HG03571 (cell line): ENCODE data around the gene CYP21A2.
"Not testable (repeated sequence)": the region's sequence is repeated elsewhere in the genome, so short reads cannot be mapped to it uniquely, and the experiment has no call there.

Experiments
- ATAC-seq: cut with Tn5 transposase; IDR thresholded peaks from one replicate; pipeline ENCODE4 v1.9.1; 2021; ENCODE audit not compliant: unreplicated experiment

CYP21A2 gene

DNA sequence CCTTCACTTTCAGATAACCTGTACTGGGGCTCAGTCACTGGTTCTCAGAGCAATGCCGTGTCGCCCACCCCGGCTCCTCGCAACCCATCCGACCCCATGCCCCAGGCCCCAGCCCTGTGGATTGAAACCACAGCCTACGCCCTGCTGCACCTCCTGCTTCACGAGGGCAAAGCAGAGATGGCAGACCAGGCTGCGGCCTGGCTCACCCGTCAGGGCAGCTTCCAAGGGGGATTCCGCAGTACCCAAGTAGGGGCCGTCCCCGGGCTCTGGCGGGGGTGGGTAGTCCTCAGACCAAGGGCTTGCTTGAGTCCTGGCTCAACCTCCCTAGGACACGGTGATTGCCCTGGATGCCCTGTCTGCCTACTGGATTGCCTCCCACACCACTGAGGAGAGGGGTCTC is 8.7 kb upstream of the CYP21A2 start:
- not testable (repeated sequence) for ATAC-seq

DNA sequence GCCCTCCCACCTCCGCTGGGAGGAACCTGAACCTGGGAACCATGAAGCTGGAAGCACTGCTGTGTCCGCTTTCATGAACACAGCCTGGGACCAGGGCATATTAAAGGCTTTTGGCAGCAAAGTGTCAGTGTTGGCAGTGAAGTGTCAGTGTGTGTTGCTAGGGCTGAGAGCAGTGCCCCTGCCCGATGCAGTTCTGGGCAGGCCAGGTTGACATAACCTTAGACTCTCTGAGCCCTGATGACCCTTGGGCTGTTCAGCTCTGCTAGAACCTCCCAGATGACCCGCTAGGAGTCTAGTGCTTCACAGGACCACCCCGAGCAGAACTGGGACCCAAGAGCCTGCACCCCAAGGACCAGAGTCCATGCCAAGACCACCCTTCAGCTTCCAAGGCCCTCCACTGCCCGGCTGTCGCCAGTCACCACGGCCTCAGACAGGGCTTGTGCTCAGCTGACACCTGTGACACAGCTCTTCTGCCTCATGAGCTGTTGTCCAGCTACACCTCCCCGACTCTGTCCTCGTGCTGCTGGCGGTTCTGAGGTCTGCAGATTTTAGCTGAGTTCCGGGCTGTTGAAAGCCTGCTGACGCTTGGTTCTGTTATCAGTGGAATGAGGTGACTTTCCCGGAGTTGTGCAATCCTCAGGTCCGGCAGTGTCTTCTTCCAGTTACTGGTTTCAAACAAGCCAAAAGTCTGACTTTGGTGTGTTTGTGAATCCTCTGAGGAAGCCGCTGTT is 2.8 kb upstream of the CYP21A2 start:
- not testable (repeated sequence) for ATAC-seq

- ATAC-seq, result not testable (repeated sequence)
Observed at GRCh38 chr6:32037136-32037535, 1.1 kb upstream of the CYP21A2 start.

DNA sequence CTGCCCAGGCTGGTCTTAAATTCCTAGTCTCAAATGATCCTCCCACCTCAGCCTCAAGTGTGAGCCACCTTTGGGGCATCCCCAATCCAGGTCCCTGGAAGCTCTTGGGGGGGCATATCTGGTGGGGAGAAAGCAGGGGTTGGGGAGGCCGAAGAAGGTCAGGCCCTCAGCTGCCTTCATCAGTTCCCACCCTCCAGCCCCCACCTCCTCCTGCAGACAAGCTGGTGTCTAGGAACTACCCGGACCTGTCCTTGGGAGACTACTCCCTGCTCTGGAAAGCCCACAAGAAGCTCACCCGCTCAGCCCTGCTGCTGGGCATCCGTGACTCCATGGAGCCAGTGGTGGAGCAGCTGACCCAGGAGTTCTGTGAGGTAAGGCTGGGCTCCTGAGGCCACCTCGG is 663 bp downstream of the CYP21A2 start:
- ATAC-seq, result not testable (repeated sequence)

DNA sequence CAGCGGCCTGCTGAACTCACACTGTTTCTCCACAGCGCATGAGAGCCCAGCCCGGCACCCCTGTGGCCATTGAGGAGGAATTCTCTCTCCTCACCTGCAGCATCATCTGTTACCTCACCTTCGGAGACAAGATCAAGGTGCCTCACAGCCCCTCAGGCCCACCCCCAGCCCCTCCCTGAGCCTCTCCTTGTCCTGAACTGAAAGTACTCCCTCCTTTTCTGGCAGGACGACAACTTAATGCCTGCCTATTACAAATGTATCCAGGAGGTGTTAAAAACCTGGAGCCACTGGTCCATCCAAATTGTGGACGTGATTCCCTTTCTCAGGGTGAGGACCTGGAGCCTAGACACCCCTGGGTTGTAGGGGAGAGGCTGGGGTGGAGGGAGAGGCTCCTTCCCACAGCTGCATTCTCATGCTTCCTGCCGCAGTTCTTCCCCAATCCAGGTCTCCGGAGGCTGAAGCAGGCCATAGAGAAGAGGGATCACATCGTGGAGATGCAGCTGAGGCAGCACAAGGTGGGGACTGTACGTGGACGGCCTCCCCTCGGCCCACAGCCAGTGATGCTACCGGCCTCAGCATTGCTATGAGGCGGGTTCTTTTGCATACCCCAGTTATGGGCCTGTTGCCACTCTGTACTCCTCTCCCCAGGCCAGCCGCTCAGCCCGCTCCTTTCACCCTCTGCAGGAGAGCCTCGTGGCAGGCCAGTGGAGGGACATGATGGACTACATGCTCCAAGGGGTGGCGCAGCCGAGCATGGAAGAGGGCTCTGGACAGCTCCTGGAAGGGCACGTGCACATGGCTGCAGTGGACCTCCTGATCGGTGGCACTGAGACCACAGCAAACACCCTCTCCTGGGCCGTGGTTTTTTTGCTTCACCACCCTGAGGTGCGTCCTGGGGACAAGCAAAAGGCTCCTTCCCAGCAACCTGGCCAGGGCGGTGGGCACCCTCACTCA is 1.4 kb downstream of the CYP21A2 start:
- ATAC-seq, result not testable (repeated sequence)

DNA sequence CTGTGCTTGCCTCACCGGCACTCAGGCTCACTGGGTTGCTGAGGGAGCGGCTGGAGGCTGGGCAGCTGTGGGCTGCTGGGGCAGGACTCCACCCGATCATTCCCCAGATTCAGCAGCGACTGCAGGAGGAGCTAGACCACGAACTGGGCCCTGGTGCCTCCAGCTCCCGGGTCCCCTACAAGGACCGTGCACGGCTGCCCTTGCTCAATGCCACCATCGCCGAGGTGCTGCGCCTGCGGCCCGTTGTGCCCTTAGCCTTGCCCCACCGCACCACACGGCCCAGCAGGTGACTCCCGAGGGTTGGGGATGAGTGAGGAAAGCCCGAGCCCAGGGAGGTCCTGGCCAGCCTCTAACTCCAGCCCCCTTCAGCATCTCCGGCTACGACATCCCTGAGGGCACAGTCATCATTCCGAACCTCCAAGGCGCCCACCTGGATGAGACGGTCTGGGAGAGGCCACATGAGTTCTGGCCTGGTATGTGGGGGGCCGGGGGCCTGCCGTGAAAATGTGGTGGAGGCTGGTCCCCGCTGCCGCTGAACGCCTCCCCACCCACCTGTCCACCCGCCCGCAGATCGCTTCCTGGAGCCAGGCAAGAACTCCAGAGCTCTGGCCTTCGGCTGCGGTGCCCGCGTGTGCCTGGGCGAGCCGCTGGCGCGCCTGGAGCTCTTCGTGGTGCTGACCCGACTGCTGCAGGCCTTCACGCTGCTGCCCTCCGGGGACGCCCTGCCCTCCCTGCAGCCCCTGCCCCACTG is 2.3 kb downstream of the CYP21A2 start:
- not testable (repeated sequence) for ATAC-seq

GRCh38 chr6:32041050-32041321 is 2.8 kb downstream of the CYP21A2 start:
- ATAC-seq, result not testable (repeated sequence)

- not testable (repeated sequence) for ATAC-seq
Observed at GRCh38 chr6:32041385-32041784, 3.2 kb downstream of the CYP21A2 start.

- ATAC-seq, result not testable (repeated sequence)
Observed at GRCh38 chr6:32042276-32042675, 4.1 kb downstream of the CYP21A2 start.

DNA sequence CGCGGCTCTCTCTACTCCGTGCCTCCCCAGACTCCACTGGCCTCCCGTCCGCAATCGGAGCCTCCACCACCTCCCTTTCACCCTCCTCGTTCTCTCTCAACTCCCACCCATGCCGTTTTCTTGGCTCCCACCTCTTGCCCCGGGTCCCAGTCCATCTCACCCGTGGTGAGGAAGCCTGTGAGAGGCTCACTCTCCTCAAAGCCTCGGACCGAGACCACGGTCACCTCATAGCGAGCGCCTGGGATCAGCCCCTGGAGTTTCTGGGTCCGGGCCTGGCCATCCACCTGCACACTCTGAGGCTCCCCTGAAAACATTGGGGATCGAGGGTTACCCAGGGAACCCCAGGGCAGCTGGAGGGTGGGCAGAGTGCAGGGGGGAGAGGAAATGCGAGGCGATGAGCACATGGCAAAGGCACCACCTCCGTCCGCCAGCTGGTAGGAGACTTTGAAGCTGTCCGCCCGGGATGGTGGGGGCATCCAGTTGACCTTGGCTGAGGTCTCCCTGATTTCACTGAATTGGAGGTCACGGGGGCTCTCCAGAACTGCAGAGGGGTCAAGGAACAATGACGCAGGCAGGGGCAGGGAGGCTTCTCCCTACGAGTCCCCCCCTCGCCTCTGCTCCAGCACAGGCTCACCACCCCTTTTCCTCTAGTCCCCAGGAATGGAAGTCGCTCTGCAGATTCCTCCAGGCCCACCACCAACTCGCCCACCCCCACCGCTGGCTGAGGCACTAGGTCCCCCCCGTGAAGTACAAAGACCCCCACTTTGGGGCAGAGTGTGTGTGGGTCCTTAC is 5.6 kb downstream of the CYP21A2 start:
- not testable (repeated sequence) for ATAC-seq

DNA sequence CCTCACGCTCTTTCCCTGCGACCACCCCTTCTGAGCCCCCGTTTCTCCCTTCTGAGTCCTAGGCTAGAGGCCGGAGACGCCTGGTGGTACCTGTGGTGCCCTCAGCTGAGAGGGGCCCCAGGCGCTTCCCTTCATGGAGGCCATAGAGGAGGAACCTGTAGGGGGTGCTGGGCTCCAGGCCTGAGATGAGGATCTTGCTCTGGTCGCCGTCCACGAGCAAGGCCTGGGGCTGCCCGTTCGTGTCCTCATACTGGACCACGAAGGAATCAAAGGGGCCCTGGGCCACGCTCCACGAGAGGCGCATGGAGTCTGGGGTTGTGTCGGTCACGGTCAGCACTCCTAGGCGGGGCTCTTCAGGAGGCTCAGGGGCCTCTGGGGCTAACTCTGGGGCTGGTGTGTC is 6.7 kb downstream of the CYP21A2 start:
- not testable (repeated sequence) for ATAC-seq

DNA sequence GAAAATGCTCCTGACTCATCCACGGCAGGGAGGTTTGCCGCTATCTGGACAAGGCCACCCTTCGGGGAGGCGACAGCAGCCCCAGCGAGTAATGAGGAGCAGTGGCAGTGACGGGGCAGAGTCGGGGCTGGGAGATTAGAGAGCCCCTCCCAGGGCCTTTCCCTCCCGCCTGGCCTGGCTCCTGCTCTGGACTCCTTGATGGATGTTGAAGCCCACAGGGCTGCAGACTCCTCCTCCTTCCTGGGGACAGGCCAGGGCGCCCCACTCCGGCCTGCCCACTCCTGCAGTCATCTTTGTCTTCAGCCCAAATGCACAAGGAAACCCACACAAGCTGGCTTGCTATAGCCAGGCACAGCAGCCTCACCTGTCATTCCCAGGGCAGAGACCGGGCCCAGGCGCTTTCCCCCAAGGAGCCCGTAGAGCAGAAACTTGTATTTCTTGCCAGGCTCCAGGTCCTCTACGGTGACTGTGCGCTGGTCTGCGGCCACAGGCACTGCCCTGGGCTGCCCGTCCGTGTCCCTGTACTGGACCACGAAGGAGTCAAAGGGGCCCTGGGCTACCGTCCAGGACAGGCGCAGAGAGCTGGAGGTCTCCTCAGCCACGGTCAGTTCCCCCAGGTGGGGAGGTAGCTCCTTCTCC is 7.7 kb downstream of the CYP21A2 start:
- ATAC-seq, result no peak

DNA sequence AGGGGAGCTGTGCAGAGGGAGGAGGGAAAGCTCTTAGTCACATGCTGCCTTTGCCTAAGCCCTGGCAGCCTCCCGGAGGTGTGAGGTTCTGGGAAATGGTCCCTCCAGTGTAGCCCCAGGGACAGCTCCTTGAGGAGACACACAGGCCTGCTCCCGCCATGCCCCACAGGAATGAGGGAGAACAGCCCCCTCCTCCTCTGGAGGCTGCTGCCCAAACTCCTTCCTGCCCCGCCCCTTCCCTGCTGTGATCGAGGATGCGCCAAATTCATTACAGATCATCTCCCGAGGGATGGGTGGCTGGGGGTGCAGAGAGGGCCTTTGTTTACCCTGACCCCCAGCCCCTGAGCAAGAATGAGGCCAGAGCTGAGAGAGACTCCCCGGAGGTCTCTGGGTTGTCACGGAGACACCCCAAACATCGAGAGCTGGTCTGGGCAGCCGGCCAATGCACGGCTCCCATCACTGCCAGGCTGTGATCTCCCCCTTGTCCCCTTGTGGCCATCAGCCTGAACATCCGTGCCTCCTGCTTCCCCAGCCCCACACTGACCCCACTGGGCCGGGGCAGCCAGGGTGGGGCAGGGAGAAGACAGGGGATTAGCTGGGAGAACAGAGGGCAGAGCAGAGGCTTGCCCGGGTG is 8.4 kb downstream of the CYP21A2 start:
- ATAC-seq, result no peak

- ATAC-seq, result no peak
Observed at GRCh38 chr6:32047084-32047478, 8.9 kb downstream of the CYP21A2 start.

- no peak for ATAC-seq
Observed at GRCh38 chr6:32047539-32047854, 9.3 kb downstream of the CYP21A2 start.

DNA sequence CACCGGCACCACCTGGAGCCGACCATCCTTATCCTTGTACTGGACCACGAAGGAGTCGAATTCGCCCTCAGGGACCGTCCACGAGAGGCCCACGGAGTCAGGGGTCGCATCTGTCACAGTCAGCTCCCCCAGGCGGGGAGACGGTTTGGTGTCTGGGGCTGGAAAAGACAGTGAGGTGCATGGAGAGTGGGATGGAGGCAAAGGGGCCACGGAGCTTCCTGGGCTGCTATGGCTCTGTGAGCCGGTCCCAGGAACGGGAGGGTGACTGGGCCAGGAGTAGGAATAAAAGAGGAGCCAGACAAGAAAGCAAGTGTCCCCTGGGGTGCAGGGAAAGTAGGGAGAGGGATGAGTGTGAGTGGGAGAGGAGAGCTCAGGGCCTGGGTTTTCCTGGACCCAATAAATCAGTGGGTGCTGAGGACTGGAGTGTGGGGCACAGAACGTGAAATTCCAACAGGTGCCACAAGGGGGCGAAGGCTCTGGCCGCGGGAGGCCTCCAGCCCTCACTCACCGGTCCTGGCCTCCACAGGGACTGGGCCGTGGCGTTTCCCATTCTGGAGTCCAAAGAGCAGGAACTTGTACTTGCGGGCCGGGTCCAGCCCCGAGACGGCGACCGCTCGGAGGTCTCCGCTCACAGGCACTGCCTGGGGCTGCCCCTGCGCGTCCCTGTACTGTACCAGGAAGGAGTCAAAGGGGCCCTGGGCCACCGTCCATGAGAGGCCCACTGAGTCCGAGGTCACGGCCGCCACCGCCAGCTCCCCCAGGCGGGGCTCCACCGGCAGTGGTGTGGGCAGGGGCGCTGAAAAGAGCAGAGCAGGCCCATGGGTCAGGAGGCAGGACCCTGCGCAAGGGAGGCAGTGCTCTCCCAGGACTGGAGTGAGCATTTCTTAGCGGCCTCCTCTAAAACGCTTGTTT is 9.9 kb downstream of the CYP21A2 start:
- ATAC-seq, result no peak

- ATAC-seq, result not testable (repeated sequence)
Observed at GRCh38 chr6:32049149-32049548, 10.9 kb downstream of the CYP21A2 start.

DNA sequence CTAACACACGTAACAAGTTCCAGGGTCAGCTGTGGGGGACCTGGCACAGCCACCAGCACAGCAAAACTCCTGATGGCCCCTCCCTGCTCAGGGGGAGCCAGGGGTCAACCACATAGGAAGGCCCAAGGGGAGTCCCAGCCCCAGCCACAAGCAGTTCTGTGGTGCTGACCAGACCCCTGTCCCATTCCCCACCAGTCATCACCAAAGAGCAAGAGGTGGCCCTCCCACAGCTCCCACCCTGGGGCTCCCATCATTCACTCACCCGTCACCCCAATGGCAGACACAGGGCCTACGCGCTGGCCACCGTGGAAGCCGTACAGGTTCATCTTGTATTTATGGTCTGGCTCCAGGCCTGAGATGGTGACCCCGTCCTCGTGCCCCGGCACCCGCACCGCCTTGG is 11.5 kb downstream of the CYP21A2 start:
- ATAC-seq, result not testable (repeated sequence)

- ATAC-seq, result no peak
Observed at GRCh38 chr6:32050562-32050961, 12.3 kb downstream of the CYP21A2 start.
